Esophagus (tissue), 2 donors: ENCODE measurements around the gene PGBD1. TPM values are rescaled to one million over a fixed set of nuclear protein-coding genes. Genes with fewer than 3 reads are reported as not detected.

Source experiments
- H3K27ac ChIP-seq, 2 donors: one replicate each; pipeline ENCODE4 v1.5.1; 2013; ENCODE audit warnings: low read depth in 2 of 2, mild to moderate bottlenecking in 2 of 2, inconsistent platforms in 1 of 2, low read length in 1 of 2, moderate library complexity in 1 of 2
- H3K27me3 ChIP-seq, 2 donors: one replicate each; pipeline ENCODE4 v1.6.1; 2013; ENCODE audit warnings: low read length in 2 of 2, control low read depth in 1 of 2, mild to moderate bottlenecking in 1 of 2; ENCODE audit not compliant: insufficient read depth in 2 of 2, control insufficient read depth in 1 of 2
- H3K36me3 ChIP-seq, 2 donors: one replicate each; pipeline ENCODE4 v1.6.1; 2013; ENCODE audit warnings: low read length in 1 of 2; ENCODE audit not compliant: control insufficient read depth in 2 of 2, insufficient read depth in 2 of 2
- H3K4me1 ChIP-seq, 2 donors: one replicate each; pipeline ENCODE4 v1.6.1; 2013; ENCODE audit warnings: low read length in 1 of 2; ENCODE audit not compliant: control insufficient read depth in 2 of 2, insufficient read depth in 2 of 2
- H3K4me3 ChIP-seq, 2 donors: one replicate each; pipeline ENCODE4 v1.5.1; 2013; ENCODE audit warnings: low read length in 2 of 2, mild to moderate bottlenecking in 2 of 2, low read depth in 1 of 2, moderate library complexity in 1 of 2
- H3K9me3 ChIP-seq, 2 donors: one replicate each; pipeline ENCODE4 v1.6.1; 2013; ENCODE audit warnings: mild to moderate bottlenecking in 2 of 2, low read depth in 1 of 2, low read length in 1 of 2, moderate library complexity in 1 of 2; ENCODE audit not compliant: control insufficient read depth in 2 of 2, insufficient read depth in 1 of 2
- WGBS, 2 donors: extraction: QIAGEN DNeasy Blood & Tissue Kit; methylation state at CpG; one replicate each; pipeline ENCODE4 v1.1.7; 2013; 5-methylcytosine and 5-hydroxymethylcytosine counted together
- polyA plus RNA-seq, 2 donors: library from polyadenylated mRNA; stranded (reverse); fragments of 200-250 nt; gene quantifications; one replicate each; pipeline ENCODE4 v1.2.3, GENCODE V29; 2013
- donor health status: healthy with polysubstance abuse.
- donor health status: Bipolar disorder and iron deficiency.

The PGBD1 gene
- polyA plus RNA-seq, 2 donors: 1.3 to 1.7 TPM

GRCh38 chr6:28340310-28341095 is 59.1 kb downstream of the PGBD1 start:
- H3K4me3 ChIP-seq: no peak overlapping the region
- no peaks in the 10 kb centered on the region for H3K9me3 ChIP-seq
- WGBS, 2 donors: 68 to 79% methylated on average over 1 of the region's 1 CpG
- H3K4me1 ChIP-seq: no peaks in the 10 kb centered on the region
- no peaks in the 10 kb centered on the region for H3K27me3 ChIP-seq
- peaks cover 0 to 3% of the 10 kb centered on the region in 2 donors for H3K36me3 ChIP-seq
- no peak overlapping the region for H3K27ac ChIP-seq

DNA sequence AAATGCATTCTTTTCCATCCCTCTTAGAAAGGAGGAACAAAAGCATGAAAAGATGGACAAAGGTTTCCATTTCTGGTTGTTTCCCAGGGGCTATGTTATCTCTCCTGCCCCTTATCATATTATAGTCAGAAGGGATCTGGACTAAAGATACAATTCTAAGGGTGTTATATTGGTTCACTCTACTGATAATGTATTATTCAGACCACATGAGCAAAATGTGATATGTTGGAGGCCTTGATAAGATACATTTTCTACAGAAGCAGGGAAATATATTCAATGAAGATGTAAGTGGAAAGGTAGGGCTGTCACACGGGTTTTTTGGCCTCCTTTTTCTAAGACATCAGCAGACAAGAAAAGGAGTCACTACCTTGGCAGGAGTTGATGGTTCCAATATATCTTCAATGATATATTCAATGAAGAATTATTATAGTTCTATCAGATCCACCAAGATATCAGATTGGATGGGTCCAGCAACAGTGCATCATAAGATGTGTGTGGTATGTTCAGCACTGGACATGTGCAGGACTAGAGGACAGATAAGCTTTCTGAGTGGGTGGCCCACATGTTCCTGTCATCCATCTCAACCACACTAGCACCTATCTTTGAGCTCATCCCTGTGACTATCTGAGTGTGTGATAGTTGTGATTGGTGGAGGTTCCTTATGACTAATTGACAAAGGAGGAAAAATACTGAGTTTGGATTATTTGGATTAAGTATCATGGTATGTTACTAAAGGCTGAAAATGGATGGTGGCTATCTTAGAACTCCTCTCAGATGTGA is 62.7 kb downstream of the PGBD1 start:
- Histone ChIP-seq H3K27me3 (no peaks in the 10 kb centered on the region), H3K9me3 (no peaks in the 10 kb centered on the region)
- 57 to 64% methylated on average over 1 of the region's 1 CpG for WGBS, 2 donors

GRCh38 chr6:28345201-28345600 is 63.8 kb downstream of the PGBD1 start:
- H3K27ac ChIP-seq: no peak overlapping the region
- no peaks in the 10 kb centered on the region for H3K4me1 ChIP-seq
- no peaks in the 10 kb centered on the region for H3K27me3 ChIP-seq
- H3K4me3 ChIP-seq: no peak overlapping the region
- peaks cover 0 to 3% of the 10 kb centered on the region in 2 donors for H3K36me3 ChIP-seq
- no peaks in the 10 kb centered on the region for H3K9me3 ChIP-seq
- 80 to 95% methylated on average over 1 of the region's 1 CpG for WGBS, 2 donors

More for the DNA sequence above, 62.7 kb downstream of the PGBD1 start:
- Histone ChIP-seq H3K4me1 (no peaks in the 10 kb centered on the region), H3K27ac (no peak overlapping the region), H3K4me3 (no peak overlapping the region), H3K36me3 (peaks cover 0 to 3% of the 10 kb centered on the region in 2 donors)

GRCh38 chr6:28347119-28347518 is 65.7 kb downstream of the PGBD1 start:
- H3K4me3 ChIP-seq: no peak overlapping the region
- H3K36me3 ChIP-seq: no peaks in the 10 kb centered on the region
- no peak overlapping the region for H3K27ac ChIP-seq
- no peaks in the 10 kb centered on the region for H3K4me1 ChIP-seq
- H3K9me3 ChIP-seq: no peaks in the 10 kb centered on the region
- no peaks in the 10 kb centered on the region for H3K27me3 ChIP-seq
- WGBS, 2 donors: 24 to 40% methylated on average over 2 of the region's 2 CpGs

DNA sequence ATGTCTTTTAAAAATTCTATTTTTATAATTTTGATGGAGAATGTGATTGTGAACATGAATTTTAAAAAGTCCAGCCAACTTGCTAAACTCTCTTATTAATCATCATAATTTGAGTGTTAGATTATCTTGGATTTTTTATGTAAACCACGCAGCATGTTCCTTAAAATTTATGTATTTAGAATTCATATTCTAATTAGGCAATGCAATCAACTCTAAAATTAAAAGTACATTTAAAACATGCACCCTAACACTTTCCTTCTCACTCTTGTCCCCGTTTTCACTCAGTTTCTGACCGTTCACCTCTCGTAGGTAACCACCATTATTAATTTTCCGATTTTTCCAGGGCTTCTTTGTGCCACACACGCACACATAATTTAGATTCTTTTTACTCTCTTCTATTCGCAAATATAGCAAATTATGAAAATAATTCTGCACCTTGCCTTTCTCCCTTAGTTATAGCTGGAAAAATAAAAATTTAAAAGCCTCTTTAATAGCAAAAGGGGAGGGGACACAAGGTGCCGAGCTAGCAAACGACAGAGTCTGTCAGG is 68.0 kb downstream of the PGBD1 start:
- Histone ChIP-seq H3K27me3 (no peaks in the 10 kb centered on the region), H3K27ac (peak overlapping the region; percentile 83 to 90), H3K4me3 (peak overlapping the region; percentile 71 to 99), H3K4me1 (no peaks in the 10 kb centered on the region), H3K36me3 (no peaks in the 10 kb centered on the region), H3K9me3 (no peaks in the 10 kb centered on the region)
- 1 to 2% methylated on average over 9 of the region's 9 CpGs for WGBS, 2 donors

- H3K27ac ChIP-seq: peak within 1 kb of the TSS; percentile 83 to 90
- H3K27me3 ChIP-seq: no peaks in the 10 kb centered on the region
- peak within 1 kb of the TSS; percentile 71 to 99 for H3K4me3 ChIP-seq
- peaks cover 0 to 6% of the 10 kb centered on the region in 2 donors for H3K4me1 ChIP-seq
- H3K9me3 ChIP-seq: no peaks in the 10 kb centered on the region
- 1% methylated on average over 30 of the region's 30 CpGs for WGBS, 2 donors
- no peaks in the 10 kb centered on the region for H3K36me3 ChIP-seq
Observed at GRCh38 chr6:28349892-28350737, 68.7 kb downstream of the PGBD1 start, which contains the start of gene ZKSCAN3. Gene ZKSCAN3 (plus strand): TSS chr6:28349947. CDS start chr6:28359587, 9,640 bp downstream.

DNA sequence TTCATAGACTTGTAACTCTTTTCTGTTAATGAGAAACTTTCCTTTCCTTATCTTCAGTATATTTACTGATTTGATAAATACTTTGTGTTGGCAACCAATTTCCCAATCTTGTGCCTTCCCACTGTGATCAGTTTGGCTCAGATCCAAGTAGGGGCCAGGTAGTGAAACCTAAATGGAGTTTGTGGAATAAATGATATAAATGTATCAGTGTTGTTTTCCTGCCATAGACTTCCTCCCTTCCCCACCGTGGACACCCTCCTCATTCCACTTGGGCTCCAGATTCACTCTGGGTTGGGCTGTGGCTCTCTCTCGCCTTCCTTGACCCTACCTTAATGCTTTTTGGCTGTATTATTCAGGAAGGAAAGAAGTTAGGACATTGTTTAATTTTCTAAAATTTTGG is 69.7 kb downstream of the PGBD1 start:
- 54 to 70% methylated on average over 2 of the region's 2 CpGs for WGBS, 2 donors
- Histone ChIP-seq H3K27ac (peak overlapping the region in 1 of 2 donors; percentile 58), H3K36me3 (no peaks in the 10 kb centered on the region), H3K4me3 (peak overlapping the region in 1 of 2 donors; percentile 99), H3K9me3 (no peaks in the 10 kb centered on the region), H3K4me1 (peaks cover 0 to 10% of the 10 kb centered on the region in 2 donors), H3K27me3 (no peaks in the 10 kb centered on the region)

- H3K4me1 ChIP-seq: peaks cover 1 to 13% of the 10 kb centered on the region in 2 donors
- 53 to 68% methylated on average over 2 of the region's 2 CpGs for WGBS, 2 donors
- no peak overlapping the region for H3K4me3 ChIP-seq
- no peaks in the 10 kb centered on the region for H3K27me3 ChIP-seq
- H3K36me3 ChIP-seq: no peaks in the 10 kb centered on the region
- no peaks in the 10 kb centered on the region for H3K9me3 ChIP-seq
- H3K27ac ChIP-seq: no peak overlapping the region
Observed at GRCh38 chr6:28351493-28351925, 70.1 kb downstream of the PGBD1 start.
